Measurements from ENCODE around the gene JMJD8.

- TF ChIP-seq CTCF (tag by site-specific recombination; IDR thresholded peaks at IDR 0.05) (no peak), ZBTB8A (tag by site-specific recombination; IDR thresholded peaks at IDR 0.05) (no peak), ZNF274 (IDR thresholded peaks at IDR 0.05; ENCODE audit: low read length) (no peak), ZNF274 (tag by site-specific recombination; IDR thresholded peaks at IDR 0.05; ENCODE audit: borderline replicate concordance) (no peak), ATF2 (tag by site-specific recombination; IDR thresholded peaks at IDR 0.05; ENCODE audit: low read depth) (no peak), ZNF24 (tag by site-specific recombination; IDR thresholded peaks at IDR 0.05) (no peak), ZNF670 (tag by site-specific recombination; IDR thresholded peaks at IDR 0.05; ENCODE audit: low read depth) (no peak), TRIM28 (IDR thresholded peaks at IDR 0.05; ENCODE audit: borderline replicate concordance, low read length) (no peak), ZBTB10 (tag by site-specific recombination; IDR thresholded peaks at IDR 0.05) (no peak), ZNF560 (tag by site-specific recombination; IDR thresholded peaks at IDR 0.05; ENCODE audit: borderline replicate concordance) (no peak), SP2 (tag by site-specific recombination; IDR thresholded peaks at IDR 0.05) (no peak)
Measured at GRCh38 chr16:659618-660017, 24.5 kb downstream of the JMJD8 start.

All from HEK293 (cell line).